ENCODE data around the gene ABCC6. TPM values are rescaled to one million over a fixed set of nuclear protein-coding genes. Genes with fewer than 3 reads are reported as not detected.

The ABCC6 gene
- polyA plus RNA-seq, 3 donors: 6.1 to 16.5 (median 14.7) TPM

DNA sequence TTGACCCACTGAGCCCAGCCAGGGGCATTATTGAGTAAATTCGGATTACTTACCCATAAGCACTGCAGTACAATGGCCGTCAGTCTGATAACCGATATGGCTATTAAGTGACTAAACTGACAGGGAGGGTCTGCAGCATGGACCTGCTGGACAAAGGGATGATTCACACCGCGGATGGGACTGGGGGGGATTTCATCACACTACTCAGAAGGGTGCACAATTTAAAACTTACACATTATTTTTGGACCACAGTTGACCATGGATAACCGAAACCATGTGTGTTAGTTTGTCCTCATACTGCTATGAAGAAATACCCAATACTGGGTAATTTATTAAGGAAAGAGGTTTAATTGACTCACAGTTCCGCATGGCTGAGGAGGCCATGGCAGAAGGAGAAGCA, 106.5 kb downstream of the ABCC6 start:
- no peak for DNase-seq
- Mint-ChIP-seq H3K27ac (no peak overlapping the region), H3K4me3 (no peak overlapping the region), H3K27me3 (ENCODE audit: low read depth in 3 of 3) (peaks cover 0 to 3% (median 3%) of the 10 kb centered on the region in 3 donors), H3K36me3 (peaks cover 88 to 96% of the 10 kb centered on the region in 2 donors), H3K9me3 (peaks cover 15 to 31% (median 24%) of the 10 kb centered on the region in 7 donors), H3K4me1 (peaks cover 12% of the 10 kb centered on the region)
- peaks cover 21 to 22% of the 10 kb centered on the region in 2 donors for H3K9me3 ChIP-seq (replicated peaks in 1 of 2; ENCODE audit: control insufficient read depth in 1 of 2, insufficient read depth in 1 of 2, low read length in 2 of 2)
- no CpG with 5 or more reads among the region's 7 CpGs for WGBS (ENCODE audit: insufficient coverage)
- no peaks in the 10 kb centered on the region for H3K4me1 ChIP-seq (ENCODE audit: control insufficient read depth in 1 of 2, insufficient read depth in 2 of 2, low read length in 2 of 2)
- no peak overlapping the region for H2AFZ ChIP-seq (ENCODE audit: insufficient read depth, low read depth, low read length, poor library complexity, severe bottlenecking)
- H3K36me3 ChIP-seq (replicated peaks in 1 of 2; ENCODE audit: control insufficient read depth in 1 of 2, insufficient read depth in 2 of 2, low read length in 2 of 2): peaks cover 72 to 99% of the 10 kb centered on the region in 2 donors
- intact Hi-C loops (cut with micrococcal nuclease): loop anchor here in 1 of 2 donors (10.0 kb wide), 1 partner anchor 58 kb away; no protein-coding TSS in a partner anchor
- peaks cover 16% of the 10 kb centered on the region for H4K20me1 ChIP-seq (ENCODE audit: insufficient read depth, low read length)
- H3K79me2 ChIP-seq (ENCODE audit: insufficient read depth, low read length): no peaks in the 10 kb centered on the region
- H3K27ac ChIP-seq (ENCODE audit: low read depth in 1 of 2, low read length in 2 of 2): no peak overlapping the region
- no peak overlapping the region for H3K4me3 ChIP-seq (replicated peaks in 1 of 3; ENCODE audit: low read depth in 2 of 3, low read length in 3 of 3)
- H3K27me3 ChIP-seq (ENCODE audit: control insufficient read depth in 2 of 2, insufficient read depth in 2 of 2, low read length in 2 of 2): no peaks in the 10 kb centered on the region
- H3K4me2 ChIP-seq (replicated peaks; ENCODE audit: extremely low read depth, low read length, poor library complexity, severe bottlenecking): no peak overlapping the region
- TF ChIP-seq, protein P1, sequence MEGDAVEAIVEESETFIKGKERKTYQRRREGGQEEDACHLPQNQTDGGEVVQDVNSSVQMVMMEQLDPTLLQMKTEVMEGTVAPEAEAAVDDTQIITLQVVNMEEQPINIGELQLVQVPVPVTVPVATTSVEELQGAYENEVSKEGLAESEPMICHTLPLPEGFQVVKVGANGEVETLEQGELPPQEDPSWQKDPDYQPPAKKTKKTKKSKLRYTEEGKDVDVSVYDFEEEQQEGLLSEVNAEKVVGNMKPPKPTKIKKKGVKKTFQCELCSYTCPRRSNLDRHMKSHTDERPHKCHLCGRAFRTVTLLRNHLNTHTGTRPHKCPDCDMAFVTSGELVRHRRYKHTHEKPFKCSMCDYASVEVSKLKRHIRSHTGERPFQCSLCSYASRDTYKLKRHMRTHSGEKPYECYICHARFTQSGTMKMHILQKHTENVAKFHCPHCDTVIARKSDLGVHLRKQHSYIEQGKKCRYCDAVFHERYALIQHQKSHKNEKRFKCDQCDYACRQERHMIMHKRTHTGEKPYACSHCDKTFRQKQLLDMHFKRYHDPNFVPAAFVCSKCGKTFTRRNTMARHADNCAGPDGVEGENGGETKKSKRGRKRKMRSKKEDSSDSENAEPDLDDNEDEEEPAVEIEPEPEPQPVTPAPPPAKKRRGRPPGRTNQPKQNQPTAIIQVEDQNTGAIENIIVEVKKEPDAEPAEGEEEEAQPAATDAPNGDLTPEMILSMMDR (IDR thresholded peaks at IDR 0.05): no peak
- H3K9ac ChIP-seq (ENCODE audit: insufficient read depth, low read length, poor library complexity, severe bottlenecking): no peak overlapping the region

DNA sequence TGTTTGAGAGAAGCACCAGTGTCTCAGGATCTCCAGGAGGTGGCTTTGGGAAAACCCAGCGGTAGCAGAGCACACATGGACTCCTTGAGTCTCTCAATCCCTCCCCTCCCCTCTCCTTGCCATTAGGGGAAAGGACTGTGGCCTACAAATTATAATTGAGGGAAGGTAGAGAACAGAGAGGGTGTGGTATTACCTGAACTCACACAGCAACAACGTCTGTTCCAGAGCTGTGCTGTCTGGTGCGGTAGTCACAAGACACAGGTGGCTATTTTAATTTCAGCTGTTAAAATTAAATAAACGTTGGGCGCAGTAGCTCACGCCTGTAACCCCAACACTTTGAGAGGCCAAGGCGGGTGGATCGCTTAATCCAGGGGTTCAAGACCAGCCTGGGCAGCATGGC, 110.2 kb downstream of the ABCC6 start:
- H3K27me3 Mint-ChIP-seq (ENCODE audit: low read depth in 3 of 3): peaks cover 0 to 1% (median 0%) of the 10 kb centered on the region in 3 donors
- Histone ChIP-seq H2AFZ (ENCODE audit: insufficient read depth, low read depth, low read length, poor library complexity, severe bottlenecking) (no peak overlapping the region), H3K4me3 (replicated peaks in 1 of 3; ENCODE audit: low read depth in 2 of 3, low read length in 3 of 3) (no peak overlapping the region), H3K27ac (ENCODE audit: low read depth in 1 of 2, low read length in 2 of 2) (no peak overlapping the region), H4K20me1 (ENCODE audit: insufficient read depth, low read length) (no peaks in the 10 kb centered on the region), H3K4me2 (replicated peaks; ENCODE audit: extremely low read depth, low read length, poor library complexity, severe bottlenecking) (no peak overlapping the region), H3K9me3 (replicated peaks in 1 of 2; ENCODE audit: control insufficient read depth in 1 of 2, insufficient read depth in 1 of 2, low read length in 2 of 2) (peaks cover 17% of the 10 kb centered on the region in 2 donors), H3K79me2 (ENCODE audit: insufficient read depth, low read length) (no peaks in the 10 kb centered on the region), H3K27me3 (ENCODE audit: control insufficient read depth in 2 of 2, insufficient read depth in 2 of 2, low read length in 2 of 2) (no peaks in the 10 kb centered on the region), H3K36me3 (replicated peaks in 1 of 2; ENCODE audit: control insufficient read depth in 1 of 2, insufficient read depth in 2 of 2, low read length in 2 of 2) (peaks cover 83 to 100% of the 10 kb centered on the region in 2 donors), H3K9ac (ENCODE audit: insufficient read depth, low read length, poor library complexity, severe bottlenecking) (no peak overlapping the region), H3K4me1 (ENCODE audit: control insufficient read depth in 1 of 2, insufficient read depth in 2 of 2, low read length in 2 of 2) (no peaks in the 10 kb centered on the region)
- DNase-seq: no peak
- TF ChIP-seq, protein P1 (IDR thresholded peaks at IDR 0.05): no peak
- no peaks in the 10 kb centered on the region for H3K4me1 Mint-ChIP-seq
- no peak overlapping the region for H3K4me3 Mint-ChIP-seq
- WGBS (ENCODE audit: insufficient coverage): 94% methylated on average over 7 of the region's 8 CpGs
- intact Hi-C loops (cut with micrococcal nuclease): loop anchor here in 1 of 2 donors (10.0 kb wide), 1 partner anchor 62 kb away; no protein-coding TSS in a partner anchor
- H3K27ac Mint-ChIP-seq: no peak overlapping the region
- peaks cover 88 to 97% of the 10 kb centered on the region in 2 donors for H3K36me3 Mint-ChIP-seq
- H3K9me3 Mint-ChIP-seq: peaks cover 11 to 24% (median 19%) of the 10 kb centered on the region in 7 donors

All from CD14-positive monocyte (primary cell).